Heart left ventricle (tissue), 16 donors: ENCODE results near the gene FBXO46. TPM values are rescaled to one million over a fixed set of nuclear protein-coding genes. Genes with fewer than 3 reads are reported as not detected.

Experiments
- ATAC-seq, 4 donors: fragments of 200-7000 bp; cut with Tn5 transposase; one replicate each; pipeline ENCODE4 v1.9.1; 2020 to 2022; ENCODE audit warnings: moderate library complexity in 4 of 4, mild to moderate bottlenecking in 3 of 4, moderate number of reproducible peaks in 1 of 4
- DNase-seq, 5 donors: peaks; one replicate each; pipeline ENCODE4 v3.0.0-alpha.2; 2020
- H3K27ac ChIP-seq, 12 donors: fragments of 200-600 bp; sonication (generic) in 4 of 12; one replicate each; pipeline versions ENCODE4 v1.5.0 to v1.8.0; 2016 to 2022; ENCODE audit warnings: mild to moderate bottlenecking in 2 of 12
- H3K27me3 ChIP-seq, 9 donors: fragments of 200-600 bp; sonication (generic) in 2 of 9; one replicate each; pipeline versions ENCODE4 v1.5.1 to v1.8.0; 2016 to 2022; ENCODE audit warnings: mild to moderate bottlenecking in 3 of 9
- H3K36me3 ChIP-seq, 9 donors: fragments of 200-600 bp; sonication (generic) in 2 of 9; one replicate each; pipeline versions ENCODE4 v1.5.0 to v1.8.0; 2018 to 2022; ENCODE audit warnings: mild to moderate bottlenecking in 2 of 9
- H3K4me1 ChIP-seq, 12 donors: fragments of 200-600 bp; sonication (generic) in 4 of 12; one replicate each; pipeline versions ENCODE4 v1.5.0 to v1.8.0; 2016 to 2022; ENCODE audit warnings: mild to moderate bottlenecking in 3 of 12
- H3K4me3 ChIP-seq, 12 donors: fragments of 200-600 bp; sonication (generic) in 4 of 12; one replicate each; pipeline versions ENCODE4 v1.5.0 to v1.8.0; 2017 to 2022; ENCODE audit warnings: mild to moderate bottlenecking in 9 of 12, moderate library complexity in 4 of 12
- H3K9me3 ChIP-seq, 12 donors: fragments of 200-600 bp; sonication (generic) in 4 of 12; one replicate each; pipeline versions ENCODE4 v1.5.0 to v1.8.0; 2016 to 2022; ENCODE audit warnings: mild to moderate bottlenecking in 1 of 12
- CTCF ChIP-seq, 12 donors: fragments of 200-600 bp; sonication (generic) in 4 of 12; IDR thresholded peaks; one replicate each; pipeline versions ENCODE4 v1.5.0 to v1.8.0; 2018 to 2022; ENCODE audit warnings: antibody characterized with exemption in 12 of 12, mild to moderate bottlenecking in 5 of 12
- POLR2A ChIP-seq, 2 donors: fragments of 450-650 bp; IDR thresholded peaks; one replicate each; pipeline ENCODE4 v1.6.1; 2017; ENCODE audit warnings: antibody characterized with exemption in 2 of 2, mild to moderate bottlenecking in 2 of 2, moderate library complexity in 2 of 2
- WGBS, 4 donors: extraction: QIAGEN DNeasy Blood & Tissue Kit in 2 of 4; methylation state at CpG; one replicate each; pipeline versions ENCODE4 v1.1.5 to v1.1.7; 2013 to 2018; 5-methylcytosine and 5-hydroxymethylcytosine counted together
- intact Hi-C, 10 donors: fragments of 100-400 bp; cut with DNase I; formaldehyde crosslinking; loops; one replicate each; pipeline versions ENCODE4 v1.11.1 to v1.14.2; 2022
- polyA plus RNA-seq, 2 donors: library from polyadenylated mRNA; stranded (reverse); fragments of 200-250 nt; gene quantifications; one replicate each; pipeline ENCODE4 v1.2.3, GENCODE V29; 2013
- total RNA-seq, 9 donors: library from RNA; depleted of rRNA in 2 of 9; stranded (reverse); fragments of >200 nt in 2 of 9; fragmentation: NEBNext Ultra II Directional in 3 of 9; extraction: Animal tissue kit (Norgen Biotek cat#: 25700) in 3 of 9; gene quantifications; one replicate each; pipeline versions ENCODE4 v1.1.0 to v1.2.4, GENCODE V29; 2016 to 2023
- donor health status: ischemic (EF 13 %, LVEDD 7.1; RV severe dilation, severe dysfunction).
- donor health status: healthy with polysubstance abuse.
- donor health status: DM: no; HTN: yes; CAD: no.
- donor health status: DM: no; HTN: no; CAD: no.
- donor health status: ischemic (EF 25% LVEDD 6.9; RV normal size, moderate dysfunction).
- donor health status: ischemic (EF 25% LVEDD 5.7; RV mildly dilated, moderate dysfunction).
- donor health status: healthy.
- donor health status: DM: yes; HTN: yes; CAD: no.
- donor health status: ischemic (EF 35%, LVEDD 5.7; RV mildly dilated, moderate dysfunction).
- donor health status: nonischemic (EF 11% LVEDD 7.7; RV severe dilation, severe dysfunction).
- donor health status: DM: yes; HTN: yes; CAD: no.
- donor health status: PGD.
- donor health status: ischemic (EF 29% LVEDD 5.4; RV normal size, mild dysfunction).
- donor health status: nonischemic (EF 23%, LVEDD 6.1; RV moderate dilation, normal function).

Gene FBXO46
- total and polyA plus RNA-seq, 11 donors: 7.2 to 17.8 (median 10.2) TPM

- H3K27me3 ChIP-seq: peaks cover 0 to 50% (median 0%) of the 10 kb centered on the region in 9 donors
- peaks cover 0 to 15% (median 0%) of the 10 kb centered on the region in 9 donors for H3K36me3 ChIP-seq
- peaks cover 10 to 67% (median 48%) of the 10 kb centered on the region in 12 donors for H3K4me1 ChIP-seq
- H3K4me3 ChIP-seq: peak overlapping the region; percentile 72 to 93 (median 82)
- no peaks in the 10 kb centered on the region for H3K9me3 ChIP-seq
- H3K27ac ChIP-seq: peak overlapping the region; percentile 86 to 99 (median 97)
- intact Hi-C loops: loop anchor here in 7 of 10 donors (1.0 to 10.0 kb wide), 6 partner anchors 35 to 362 kb away; partner anchors contain the start of genes FBXO46 (in 6 of the 7), MEIOSIN (in 6 of the 7), QPCTL (in 2 of the 7) and POLR1G (in 1 of the 7)
- peak in 3 of 5 donors; percentile 61 to 69 (median 64) for DNase-seq
- TF ChIP-seq POLR2A (IDR thresholded peaks at IDR 0.05) (no peak), CTCF (IDR thresholded peaks at IDR 0.05) (no peak)
- WGBS, 4 donors: 8 to 20% (median 11%) methylated on average over 9 to 24 of the region's 24 CpGs
- no peak for ATAC-seq
Observed at GRCh38 chr19:45766869-45767346, 36.2 kb upstream of the FBXO46 start.

GRCh38 chr19:45766296-45766868 lies 35.7 kb upstream of the FBXO46 start:
- peak overlapping the region; percentile 86 to 99 (median 97) for H3K27ac ChIP-seq
- peak in 1 of 5 donors; percentile 43 for DNase-seq

GRCh38 chr19:45765702-45766295 lies 35.1 kb upstream of the FBXO46 start:
- ATAC-seq (no peak), DNase-seq (peak in 4 of 5 donors; percentile 35 to 72 (median 46))
- no peak for TF ChIP-seq CTCF (IDR thresholded peaks at IDR 0.05)
- TF ChIP-seq POLR2A (IDR thresholded peaks at IDR 0.05): no peak
- intact Hi-C loops: loop anchor here in 7 of 10 donors (1.0 to 10.0 kb wide), 7 partner anchors 33 to 361 kb away; partner anchors contain the start of genes FBXO46 (in 6 of the 7), MEIOSIN (in 6 of the 7), POLR1G (in 1 of the 7) and PPP1R13L (in 1 of the 7)
- Histone ChIP-seq H3K36me3 (peaks cover 0 to 5% (median 0%) of the 10 kb centered on the region in 9 donors), H3K27ac (peak overlapping the region; percentile 86 to 99 (median 97)), H3K9me3 (no peaks in the 10 kb centered on the region), H3K27me3 (peaks cover 0 to 39% (median 0%) of the 10 kb centered on the region in 9 donors), H3K4me3 (peak overlapping the region in 6 of 12 donors; percentile 10 to 85 (median 78)), H3K4me1 (peaks cover 10 to 59% (median 43%) of the 10 kb centered on the region in 12 donors)
- 50 to 57% (median 54%) methylated on average over 19 to 23 of the region's 23 CpGs for WGBS, 4 donors

More at GRCh38 chr19:45766296-45766868, 35.7 kb upstream of the FBXO46 start:
- H3K36me3 ChIP-seq: peaks cover 0 to 10% (median 0%) of the 10 kb centered on the region in 9 donors
- intact Hi-C loops: loop anchor here in 7 of 10 donors (5.0 to 10.0 kb wide), 5 partner anchors 34 to 362 kb away; partner anchors contain the start of genes FBXO46 (in 6 of the 7), MEIOSIN (in 6 of the 7), POLR1G (in 1 of the 7) and PPP1R13L (in 1 of the 7)
- TF ChIP-seq POLR2A (IDR thresholded peaks at IDR 0.05) (no peak), CTCF (IDR thresholded peaks at IDR 0.05) (no peak)
- ATAC-seq: no peak
- H3K4me3 ChIP-seq: peak overlapping the region; percentile 72 to 93 (median 82)
- no peaks in the 10 kb centered on the region for H3K9me3 ChIP-seq
- H3K27me3 ChIP-seq: peaks cover 0 to 45% (median 0%) of the 10 kb centered on the region in 9 donors
- 51 to 58% (median 55%) methylated on average over 2 to 17 of the region's 17 CpGs for WGBS, 4 donors
- peaks cover 10 to 65% (median 47%) of the 10 kb centered on the region in 12 donors for H3K4me1 ChIP-seq
